Stimulated activated CD4-positive, alpha-beta T cell treated with anti-CD3 and anti-CD28 coated beads, Interleukin-2, amount 100 ng/mL, for 48 hours (primary cell): ENCODE data around the gene SLC41A3.
"Not testable (repeated sequence)": the region's sequence is repeated elsewhere in the genome, so short reads cannot be mapped to it uniquely, and the experiment has no call there.

ENCODE experiments used
- DNase-seq, 2 donors: peaks; one replicate each; pipeline ENCODE4 v3.0.0-alpha.2; 2020

The SLC41A3 gene

DNA sequence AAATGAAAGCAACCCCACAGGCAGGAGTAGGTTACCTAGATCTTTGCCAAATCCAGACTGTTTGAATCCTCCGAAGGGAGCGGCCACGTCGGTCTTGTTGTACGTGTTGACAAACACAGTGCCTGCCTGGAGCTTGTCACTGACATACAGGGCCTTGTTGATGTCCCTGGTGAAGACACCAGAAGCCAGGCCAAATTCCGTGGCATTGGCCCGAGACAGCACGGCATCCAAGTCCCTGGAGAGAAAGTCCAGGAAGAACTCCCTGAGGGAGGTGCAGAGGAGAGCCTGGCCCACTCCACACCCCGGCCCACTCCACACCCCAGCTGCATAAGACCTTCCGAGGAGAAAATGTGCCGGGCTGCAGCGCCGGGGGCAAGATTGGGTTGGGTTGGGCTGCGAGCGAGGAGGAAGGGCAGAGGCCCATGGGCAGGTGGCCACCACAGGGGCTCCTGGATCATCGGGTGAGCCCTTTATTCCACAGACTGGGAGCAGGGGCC is 21.8 kb upstream of the SLC41A3 start:
- DNase-seq, result no peak

DNA sequence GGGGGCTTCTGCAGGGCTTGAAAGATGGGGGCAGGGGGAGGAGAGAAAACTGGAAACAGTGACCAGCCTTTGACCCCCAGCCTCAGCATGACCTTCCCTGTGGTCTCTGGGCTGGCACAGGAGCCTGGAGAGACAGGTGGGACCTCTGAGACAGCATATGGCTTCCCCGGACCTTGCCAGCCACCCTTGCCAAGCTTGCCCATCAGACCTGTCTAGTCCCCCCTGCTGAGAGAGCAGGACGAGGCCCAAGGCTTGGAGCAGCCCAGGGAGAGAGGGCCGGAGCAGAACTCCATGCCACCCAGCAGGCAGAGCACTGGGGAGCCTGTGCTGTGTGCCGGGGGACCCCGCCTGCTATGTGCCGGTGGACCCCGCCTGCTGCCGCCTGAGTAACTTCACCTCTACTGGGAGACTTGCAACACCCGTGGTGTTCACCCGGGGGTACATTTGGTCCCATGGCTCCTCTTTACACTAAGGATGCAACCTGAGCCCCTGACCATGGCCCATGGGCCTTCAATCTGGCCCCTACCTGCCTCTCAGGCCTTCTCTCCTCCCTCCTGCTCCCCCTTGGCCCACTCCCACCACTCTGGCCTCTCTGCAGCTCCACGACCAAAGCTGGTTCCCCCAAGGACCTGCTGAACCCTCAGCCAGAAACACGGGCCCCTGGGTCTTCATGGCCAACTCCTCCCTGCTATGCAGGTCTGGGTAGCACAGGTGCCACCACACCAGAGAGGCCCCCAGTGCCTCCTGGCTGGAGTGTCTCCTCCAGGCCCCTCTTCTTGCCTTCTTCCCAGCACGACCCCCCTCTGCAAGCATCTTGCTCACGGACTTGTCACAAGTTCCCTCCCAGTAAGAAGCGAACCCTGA is 21.1 kb upstream of the SLC41A3 start:
- DNase-seq, result no peak

DNA sequence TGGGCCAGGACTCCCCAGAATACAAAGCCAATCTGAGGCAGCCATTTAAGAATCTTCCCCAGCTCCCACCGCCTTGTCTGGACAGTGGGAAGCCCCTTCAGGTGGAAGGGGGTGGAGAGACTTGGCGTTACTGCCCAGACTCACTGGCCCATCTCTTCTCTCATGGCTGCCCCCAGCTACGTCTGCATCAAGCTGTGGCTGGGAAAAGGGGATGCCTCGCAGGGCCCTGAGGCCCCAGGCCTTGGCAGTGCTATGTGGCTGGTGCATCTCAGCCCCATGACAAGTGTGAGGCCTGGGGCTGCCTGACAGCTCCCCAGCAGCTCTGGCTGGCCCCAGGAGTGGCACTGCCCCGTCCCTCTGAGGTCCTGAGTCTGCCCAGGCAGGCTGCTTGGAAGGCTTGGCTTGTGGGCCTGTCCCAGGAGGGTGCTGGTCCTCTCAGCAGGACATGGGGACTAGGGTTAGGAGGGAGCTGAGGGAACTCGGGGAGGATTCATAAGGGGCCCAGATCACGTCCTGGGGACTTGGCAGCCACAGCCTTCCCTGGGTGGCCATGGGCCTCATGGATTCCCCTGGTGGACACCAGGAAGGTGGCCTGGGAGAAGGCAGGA is 20.2 kb upstream of the SLC41A3 start:
- no peak for DNase-seq

DNA sequence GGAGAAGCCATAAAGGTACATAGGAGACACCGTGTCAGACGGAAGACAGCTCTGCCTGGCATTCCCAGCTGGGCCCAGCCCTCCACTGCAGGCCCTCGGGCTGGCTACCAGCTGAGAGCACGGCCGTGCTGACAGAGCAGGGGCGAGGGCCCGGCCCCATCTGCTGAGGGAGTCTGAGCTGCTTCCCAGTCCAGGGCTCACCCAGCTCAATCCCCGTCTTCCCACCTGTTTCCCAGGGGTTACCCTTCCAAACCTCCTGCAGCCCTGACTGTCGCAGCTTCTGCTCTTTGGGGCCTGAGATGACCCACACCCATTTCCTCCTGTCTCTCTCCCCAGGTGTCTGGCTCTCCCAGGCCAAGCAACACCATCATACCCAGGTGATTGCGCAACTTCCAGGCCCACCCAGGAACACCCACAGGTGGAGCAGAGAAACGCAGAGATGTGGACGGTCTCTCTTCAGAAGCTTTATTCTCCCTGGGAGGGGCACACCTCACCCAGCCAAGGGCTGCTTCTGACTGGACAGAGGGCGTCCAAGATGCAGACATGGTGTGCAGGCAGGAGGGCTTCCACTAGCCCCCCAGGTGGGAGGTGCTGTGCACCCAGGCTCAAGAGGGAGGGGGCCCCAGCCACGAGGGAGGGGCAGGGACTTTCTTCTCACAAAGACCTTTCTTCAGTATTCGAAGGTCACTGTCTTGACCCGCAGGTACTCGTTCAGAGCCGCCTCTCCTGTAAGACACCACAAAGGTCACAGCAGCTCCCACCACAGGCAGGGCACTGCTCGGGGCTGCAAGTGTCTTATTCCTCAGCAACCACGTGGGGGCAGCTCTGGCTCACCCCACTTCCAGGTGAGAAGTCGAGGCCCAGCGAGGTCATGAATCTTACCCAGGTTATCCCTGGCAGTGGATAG is 19.4 kb upstream of the SLC41A3 start:
- no peak for DNase-seq

DNA sequence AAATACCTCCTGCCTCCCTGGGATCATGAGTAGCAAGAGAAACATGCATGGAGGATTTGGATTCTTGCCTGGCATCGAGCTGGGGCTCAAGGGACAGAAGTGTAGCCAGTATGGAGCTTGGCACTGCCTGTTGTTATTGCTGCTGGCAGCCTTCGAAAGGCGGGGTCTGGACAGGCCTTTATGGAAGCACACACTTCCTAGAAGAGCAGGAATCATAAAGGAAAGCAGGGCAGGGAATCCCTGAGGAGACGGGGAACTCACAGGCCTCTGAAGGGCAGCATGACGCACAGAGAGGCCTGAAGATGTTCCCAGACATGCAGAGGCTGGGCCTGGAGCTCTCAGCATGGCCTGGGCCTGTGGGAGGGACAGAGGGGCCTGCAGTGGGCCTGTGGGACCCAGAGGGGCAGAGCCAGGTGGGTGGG is 18.6 kb upstream of the SLC41A3 start:
- DNase-seq, result no peak

DNA sequence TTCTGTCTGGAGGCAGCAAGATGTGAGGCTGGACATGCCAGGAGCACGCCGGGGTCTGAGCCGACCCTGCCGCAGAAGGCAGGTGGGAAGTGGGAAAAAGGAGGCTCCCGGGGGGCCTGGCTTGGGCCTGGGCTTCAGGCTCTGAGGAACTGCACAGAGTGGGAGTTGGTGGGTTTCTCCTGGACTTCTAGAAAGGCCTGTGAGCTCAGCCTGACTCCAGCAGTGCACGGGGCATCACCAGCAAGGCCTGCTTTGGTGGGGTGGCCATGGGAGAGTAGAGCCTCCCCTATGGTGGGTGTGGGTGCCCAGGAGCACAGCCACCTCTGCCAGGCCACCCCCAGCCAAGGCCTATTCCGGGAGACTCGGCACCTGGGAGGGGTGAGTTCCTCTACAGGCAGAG is 18.1 kb upstream of the SLC41A3 start:
- DNase-seq, result no peak

DNA sequence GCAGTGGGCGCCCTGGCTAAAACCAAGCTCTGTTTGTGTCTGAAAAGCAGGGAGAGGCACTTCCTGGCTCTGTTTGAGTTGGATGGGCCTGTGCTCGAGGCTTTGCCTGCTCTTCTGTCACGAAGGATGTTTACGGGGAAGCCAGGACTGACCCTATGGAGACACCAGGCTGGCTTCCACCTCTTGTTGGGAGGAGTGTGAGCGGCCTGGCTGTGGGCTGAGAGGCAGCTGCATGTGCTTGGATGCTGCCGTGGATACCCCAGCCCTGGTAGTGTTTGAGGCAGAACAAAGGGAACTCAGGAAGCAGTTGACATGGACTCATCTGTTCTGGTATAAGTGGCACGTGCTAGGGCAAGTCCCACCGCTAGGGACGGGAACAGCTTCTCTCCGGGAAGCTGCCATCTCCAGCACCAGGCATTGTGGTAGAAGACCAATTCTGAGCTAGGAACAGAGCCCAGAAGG is 17.6 kb upstream of the SLC41A3 start:
- DNase-seq, result no peak

DNA sequence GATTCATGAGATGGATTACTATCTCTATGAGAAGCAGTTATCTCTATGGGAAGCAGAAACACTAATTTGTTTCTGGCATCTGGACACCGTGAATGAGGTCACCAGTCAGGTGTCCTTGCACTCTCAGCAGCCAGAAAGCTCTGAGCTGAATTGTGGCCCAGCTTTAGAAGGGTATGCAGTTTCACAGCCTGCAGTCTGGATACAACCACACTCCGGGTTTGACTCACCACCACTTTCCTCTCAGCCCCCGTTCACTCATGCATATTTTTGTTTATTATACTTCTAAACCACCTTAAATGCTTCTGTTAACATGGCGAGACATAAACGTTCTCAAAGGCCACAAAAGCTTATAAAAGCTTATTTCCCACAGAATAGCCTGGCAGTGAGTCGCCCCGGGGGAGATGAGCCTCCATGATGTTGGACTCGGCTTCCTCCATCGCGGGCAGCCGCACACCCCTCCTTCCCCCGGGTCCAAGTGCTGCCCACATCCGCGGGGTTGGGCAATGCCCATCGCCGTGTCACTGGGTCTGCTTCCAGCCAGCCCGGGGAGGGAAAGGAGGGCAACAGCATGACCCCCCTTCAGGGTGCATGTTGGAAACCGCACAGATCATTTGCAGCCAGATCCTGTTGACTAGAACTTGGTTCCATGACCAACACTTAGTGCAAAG is 16.8 kb upstream of the SLC41A3 start:
- DNase-seq, result no peak

DNA sequence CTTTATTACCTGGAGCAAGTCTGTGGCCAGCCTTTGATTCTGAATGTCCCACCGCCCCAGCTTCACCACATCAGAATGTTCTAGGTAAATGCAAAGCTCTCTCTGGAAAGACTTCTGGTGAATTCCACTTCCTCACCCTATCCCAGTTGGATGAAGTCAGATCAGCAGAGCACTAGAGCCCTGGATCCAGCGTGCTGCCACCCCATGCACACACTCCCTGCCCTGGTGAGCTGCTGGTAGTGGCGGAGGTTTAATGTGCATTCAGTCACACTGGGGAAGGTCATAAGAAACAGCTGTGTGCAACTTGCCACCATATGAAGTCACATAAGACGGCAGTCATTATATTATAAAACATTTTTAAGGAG is 16.3 kb upstream of the SLC41A3 start:
- DNase-seq, result no peak

DNA sequence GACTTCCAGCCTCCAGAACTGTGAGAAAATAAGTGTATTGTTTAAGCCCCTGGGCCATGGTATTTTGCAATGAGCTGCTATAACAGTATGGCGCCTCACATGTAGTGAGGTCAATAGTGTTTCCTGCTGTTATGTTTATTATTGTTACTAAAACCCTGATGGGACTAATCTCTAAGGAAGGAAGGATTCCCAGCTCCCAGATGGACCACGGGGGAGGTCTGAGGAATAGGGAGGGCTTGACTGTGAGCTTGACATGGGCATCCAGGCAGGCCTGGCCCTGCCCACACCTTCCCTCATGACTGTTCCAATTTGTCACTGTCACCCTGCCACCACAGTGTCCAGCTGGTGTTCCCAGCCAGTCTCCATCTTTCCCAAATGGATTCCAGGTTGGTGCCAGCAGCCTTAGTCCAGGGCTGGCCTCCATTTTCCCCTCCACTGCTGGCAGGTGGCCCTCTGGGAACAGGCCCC is 14.5 kb upstream of the SLC41A3 start:
- DNase-seq, result no peak

DNA sequence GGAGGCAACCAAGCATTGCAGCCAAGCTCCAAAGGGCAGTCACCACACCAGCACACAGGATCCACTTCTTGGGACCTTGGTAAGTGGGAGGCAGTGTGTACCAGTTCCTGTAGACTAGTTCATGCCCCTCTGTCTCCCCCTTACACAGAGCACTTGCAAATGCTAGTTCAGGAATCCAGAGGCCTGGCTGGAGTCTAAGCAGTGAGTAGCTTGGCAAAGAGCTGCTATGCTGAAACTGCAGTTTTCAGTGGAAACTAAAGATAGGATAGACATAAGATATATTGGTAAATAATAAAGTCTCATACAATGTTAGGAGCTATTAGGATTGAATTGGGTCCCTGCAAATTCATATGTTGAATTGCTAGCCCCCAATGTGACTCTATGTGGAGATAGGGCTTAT is 13.9 kb upstream of the SLC41A3 start:
- no peak for DNase-seq

DNA sequence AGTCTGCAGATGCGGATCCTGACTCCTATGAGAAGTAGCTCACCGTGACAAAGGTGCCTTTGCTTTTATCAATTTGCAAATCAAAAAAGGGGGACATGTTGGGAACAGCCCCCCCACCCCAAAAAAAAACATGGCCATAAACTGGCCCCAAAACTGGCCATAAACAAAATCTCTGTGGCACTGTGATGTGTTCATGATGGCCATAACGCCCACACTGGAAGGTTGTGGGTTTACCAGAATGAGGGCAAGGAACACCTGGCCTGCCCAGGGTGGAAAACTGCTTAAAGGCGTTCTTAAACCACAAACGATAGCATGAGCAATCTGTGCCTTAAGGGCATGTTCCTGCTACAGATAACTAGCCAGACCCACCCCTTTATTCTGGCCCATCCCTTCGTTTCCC is 12.3 kb upstream of the SLC41A3 start:
- DNase-seq, result not testable (repeated sequence)

DNA sequence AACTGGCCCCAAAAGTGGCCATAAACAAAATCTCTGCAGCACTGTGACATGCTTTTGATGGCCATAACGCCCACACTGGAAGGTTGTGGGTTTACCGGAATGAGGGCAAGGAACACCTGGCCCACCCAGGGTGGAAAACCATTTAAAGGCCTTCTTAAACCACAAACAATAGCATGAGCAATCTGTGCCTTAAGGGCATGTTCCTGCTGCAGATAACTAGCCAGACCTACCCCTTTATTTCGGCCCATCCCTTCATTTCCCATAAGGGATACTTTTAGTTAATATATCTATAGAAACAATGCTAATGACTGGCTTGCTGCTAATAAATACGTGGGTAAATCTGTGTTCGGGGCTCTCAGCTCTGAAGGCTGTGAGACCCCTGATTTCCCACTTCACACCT is 8.2 kb upstream of the SLC41A3 start:
- not testable (repeated sequence) for DNase-seq

DNA sequence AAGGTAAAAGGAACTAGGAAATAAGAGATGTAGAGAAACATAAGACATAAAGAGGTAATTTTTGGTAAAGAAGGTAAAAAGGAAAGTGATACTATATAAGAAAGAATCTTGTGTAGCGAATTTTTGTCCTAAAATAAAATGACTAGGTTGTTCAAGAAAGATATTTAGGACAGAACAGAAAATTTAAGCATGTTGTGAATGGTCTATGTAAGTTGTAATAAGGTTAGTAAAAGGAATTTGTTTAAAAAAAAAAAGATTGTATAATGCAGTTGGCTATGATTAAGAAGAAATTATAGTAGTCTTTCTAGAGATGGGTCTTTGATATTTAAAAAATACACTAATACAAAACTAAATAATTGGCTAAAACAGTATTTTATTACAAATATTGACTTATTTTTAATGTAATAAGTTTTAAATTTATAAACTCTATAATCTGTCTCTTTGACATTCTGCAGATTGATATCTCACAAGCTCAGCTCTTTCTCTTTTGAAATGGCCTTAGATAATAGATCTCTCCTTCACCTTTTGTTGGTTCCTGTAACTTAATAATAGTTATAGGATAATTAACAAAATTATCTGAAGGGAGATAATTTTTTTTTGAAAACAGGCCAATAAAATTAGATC is 3.7 kb upstream of the SLC41A3 start:
- no peak for DNase-seq

DNA sequence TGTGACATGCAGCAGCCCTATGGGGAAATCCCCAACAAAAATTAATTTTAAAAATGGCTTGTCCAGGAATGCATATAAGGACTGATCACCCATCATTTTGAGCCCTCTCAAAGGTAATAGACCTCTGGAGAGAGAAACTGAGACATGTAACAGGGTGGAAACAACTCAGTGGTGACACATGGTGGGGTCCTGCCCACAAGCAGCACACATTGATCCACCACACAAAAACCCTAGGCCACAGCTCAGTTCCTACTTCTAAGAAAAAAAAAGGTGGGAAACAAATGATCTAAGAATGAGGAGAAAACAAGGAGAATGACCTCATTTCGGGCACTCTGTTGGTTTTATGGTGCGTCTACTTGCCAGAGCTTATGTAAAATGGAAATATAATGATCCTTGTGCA is 1.9 kb upstream of the SLC41A3 start:
- DNase-seq, result no peak

DNA sequence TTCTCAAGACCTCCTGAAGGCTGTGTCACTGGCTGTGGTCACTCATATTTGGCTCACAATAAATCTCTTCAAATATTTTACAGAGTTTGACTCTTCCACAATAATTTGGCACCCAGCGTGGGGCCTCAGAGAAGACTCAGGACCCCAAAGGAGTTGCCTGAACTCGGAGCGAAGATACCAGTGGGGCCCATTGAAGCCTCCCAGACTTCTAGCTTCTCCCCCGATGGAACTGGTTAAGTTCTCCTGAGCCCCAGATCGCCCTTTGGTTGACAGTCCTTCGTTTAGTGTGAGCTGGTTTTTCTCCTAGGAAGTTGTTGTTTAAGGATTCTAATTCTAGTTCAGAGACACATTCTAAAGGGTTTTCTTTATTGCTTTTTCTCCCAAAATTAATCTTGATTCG is 1.4 kb upstream of the SLC41A3 start:
- no peak for DNase-seq

DNA sequence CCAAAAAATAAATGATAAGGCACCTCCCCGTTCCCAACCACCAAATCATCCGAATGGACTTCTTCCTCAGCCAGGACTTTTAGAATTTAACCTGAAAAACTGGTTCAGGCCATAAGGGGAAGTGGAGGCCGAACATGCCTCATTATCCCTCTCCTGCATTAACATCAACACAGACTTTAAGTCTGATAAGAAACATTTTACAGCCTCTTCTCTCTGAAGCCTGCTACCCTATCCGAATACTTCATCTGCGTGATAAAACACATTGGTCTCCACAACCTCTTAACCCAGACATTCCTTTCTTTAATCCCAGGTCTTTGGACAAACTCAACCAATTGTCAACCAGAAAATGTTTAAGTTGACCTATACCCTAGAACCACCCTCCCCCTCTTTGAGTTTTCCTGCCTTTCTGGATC is 850 bp upstream of the SLC41A3 start:
- DNase-seq, result no peak

DNA sequence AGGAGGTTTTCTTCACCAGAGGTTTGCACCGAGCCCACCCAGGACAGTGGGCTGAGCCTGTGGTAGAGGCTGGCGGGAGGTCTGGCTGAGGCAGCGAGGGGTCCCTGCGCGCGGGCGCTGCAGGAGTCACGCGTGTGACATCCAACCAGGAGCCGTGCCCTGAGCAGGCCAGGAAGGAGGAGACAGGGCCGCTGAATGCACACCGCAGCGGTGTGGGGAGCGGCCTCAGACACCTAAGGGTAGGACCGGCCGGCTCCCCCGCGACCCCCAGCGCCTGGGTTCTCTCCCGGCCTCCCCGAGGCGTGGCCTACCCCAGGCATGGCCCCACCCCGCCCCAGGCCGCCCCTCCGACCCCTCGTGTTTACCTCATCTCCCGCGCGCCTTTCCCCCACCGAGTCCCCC is 412 bp downstream of the SLC41A3 start:
- DNase-seq, result peak; percentile 29 to 44

DNA sequence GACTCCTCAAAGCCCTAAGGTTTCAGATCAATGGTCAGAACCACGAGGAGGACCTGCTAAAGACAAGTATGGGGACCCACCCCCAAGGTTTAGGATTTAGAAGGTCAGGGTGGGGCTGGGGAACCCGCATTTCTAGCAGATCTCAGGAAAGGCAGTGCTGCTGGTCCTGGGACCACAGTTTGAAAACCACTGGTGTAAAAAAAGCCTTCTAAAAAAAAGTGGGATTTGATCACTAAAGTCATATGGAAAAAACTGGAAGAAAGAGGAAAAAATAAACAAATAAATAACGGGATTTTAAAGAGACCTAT is 832 bp downstream of the SLC41A3 start:
- no peak for DNase-seq

DNA sequence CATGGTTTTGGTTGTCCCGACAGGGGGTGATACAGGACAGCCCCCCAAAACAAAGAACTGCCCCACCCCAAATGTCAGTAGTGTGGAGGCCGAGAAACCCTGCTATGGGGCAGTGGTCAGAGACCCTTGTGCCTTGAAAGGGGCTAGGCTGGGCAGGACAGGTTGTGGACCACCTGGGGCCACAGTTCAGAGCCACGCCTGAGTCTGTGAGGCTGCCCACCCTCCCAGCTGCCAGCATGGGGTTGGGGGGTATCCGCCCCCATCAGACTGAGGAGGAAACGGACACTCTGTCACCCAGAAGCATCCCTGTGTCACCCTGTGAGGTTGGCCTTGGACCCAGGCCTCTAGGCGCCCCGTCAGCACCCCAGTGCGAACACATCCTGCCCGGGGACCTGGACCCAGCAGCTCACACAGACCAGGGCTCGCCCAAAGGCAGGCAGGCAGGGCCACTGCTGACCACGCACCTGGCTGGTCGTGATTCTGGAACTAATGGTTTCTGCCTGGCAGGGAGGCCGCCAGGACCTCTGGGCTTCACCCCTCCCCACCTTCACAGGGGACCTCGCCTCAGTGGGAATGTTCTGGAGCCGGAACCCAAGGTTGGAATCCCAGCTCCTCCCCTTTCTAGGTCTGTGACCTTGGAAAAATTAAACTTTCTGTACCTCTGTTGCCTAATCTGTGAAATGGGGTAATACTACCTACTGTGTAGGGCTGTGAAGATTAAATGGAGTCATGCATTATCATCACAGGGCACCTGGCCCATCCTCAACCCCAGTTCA is 1.4 kb downstream of the SLC41A3 start:
- DNase-seq, result no peak

DNA sequence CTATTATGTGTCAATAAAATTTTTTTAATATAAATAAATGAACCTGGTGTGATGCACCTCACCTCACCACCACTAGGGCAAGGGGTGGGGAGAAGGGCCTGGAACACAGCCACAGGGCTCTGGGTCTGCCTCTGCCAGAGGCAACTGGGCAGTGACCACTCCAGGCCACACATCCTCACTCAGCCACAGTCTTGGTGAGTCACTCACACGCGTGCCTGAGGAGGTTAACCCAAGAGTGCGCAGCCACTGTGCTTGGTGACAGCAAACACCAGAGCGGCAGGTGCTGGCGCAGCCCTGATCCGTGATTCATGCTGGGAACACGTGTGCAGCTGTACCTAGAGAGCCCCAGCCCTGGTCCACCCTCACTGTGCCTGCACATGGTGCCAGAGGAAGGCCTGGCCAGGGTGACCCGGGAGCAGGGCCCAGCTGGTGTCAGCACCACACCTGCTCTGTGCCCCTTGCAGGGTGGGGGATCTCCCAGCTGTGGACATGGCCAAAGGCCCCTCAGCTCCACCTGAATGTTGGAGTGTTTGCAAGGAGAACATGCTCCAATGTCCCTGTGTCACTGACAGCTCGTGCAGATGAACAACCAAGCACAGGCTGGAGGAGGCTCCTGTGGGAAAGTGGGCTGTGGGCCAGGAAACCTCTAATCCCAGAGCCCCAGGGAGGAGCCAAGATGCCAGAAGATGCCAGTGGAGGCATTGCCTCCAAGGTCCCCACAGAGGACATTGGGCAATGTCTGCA is 2.1 kb downstream of the SLC41A3 start:
- DNase-seq, result no peak
